AG04450 (cell line): ENCODE measurements around the gene PLEKHJ1. TPM values are rescaled to one million over a fixed set of nuclear protein-coding genes. Genes with fewer than 3 reads are reported as not detected.

ENCODE experiments used
- CTCF ChIA-PET: fragments of 300-600, 350-600 bp; formaldehyde crosslinking; extraction: SDS; loops from one replicate; lab custom pipeline; 2022; ENCODE audit warnings: antibody characterized with exemption, inconsistent platforms; lab: Charles Lee
- POLR2A ChIA-PET: fragments of 350-600 bp; formaldehyde crosslinking; extraction: SDS; loops from one replicate; lab custom pipeline; 2021; ENCODE audit warnings: antibody characterized with exemption, inconsistent platforms; lab: Yijun Ruan, JAX
- DNase-seq: peaks from one replicate; pipeline ENCODE4 v3.0.0-alpha.2; 2011; ENCODE audit warnings: low read depth, low spot score
- H3K27ac ChIP-seq: one replicate; pipeline ENCODE4 v1.5.1; 2012; ENCODE audit warnings: low read depth, low read length, control low read depth
- H3K27me3 ChIP-seq: one replicate; pipeline ENCODE4 v1.6.0; 2012; ENCODE audit warnings: low read length; ENCODE audit not compliant: control insufficient read depth, insufficient read depth
- H3K4me3 ChIP-seq: 2 replicates; pipeline ENCODE4 v1.5.1; 2011; ENCODE audit warnings: mild to moderate bottlenecking, low read depth, low read length, control low read depth
- H3K9me3 ChIP-seq: 2 replicates; pipeline ENCODE4 v1.5.1; 2012; ENCODE audit warnings: low read length; ENCODE audit not compliant: control insufficient read depth, insufficient read depth
- CTCF ChIP-seq: IDR thresholded peaks from 2 replicates; pipeline ENCODE4 v1.5.1; 2011; ENCODE audit warnings: low read depth, low read length, control low read depth, inconsistent platforms
- polyA plus RNA-seq: library from polyadenylated mRNA; depleted of rRNA; stranded (reverse); fragments of >200 nt; gene quantifications from 2 replicates; pipeline ENCODE4 v1.2.3, GENCODE V29; 2011

PLEKHJ1 gene
- polyA plus RNA-seq, 1 experiment, result 38.7 TPM

DNA sequence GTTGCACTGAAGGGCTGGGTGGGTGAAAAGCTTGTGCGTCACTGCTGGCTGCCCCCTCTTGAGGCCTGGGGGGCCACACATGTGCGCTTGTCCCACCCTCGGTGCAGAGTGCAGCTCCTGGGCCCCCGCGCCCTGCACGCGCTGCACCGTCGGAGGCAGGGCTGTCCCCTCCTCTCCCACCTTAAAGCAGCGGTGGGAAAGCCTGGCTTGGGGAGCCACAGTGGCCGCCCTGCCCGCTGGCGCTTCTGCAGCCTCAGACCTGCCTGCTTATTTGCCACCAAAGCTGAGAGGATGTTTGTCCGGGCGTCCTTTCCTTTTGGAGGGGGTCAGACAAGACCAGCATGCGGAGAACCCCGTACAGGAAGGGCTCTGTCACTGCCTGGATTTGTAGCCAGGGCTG is 26.7 kb downstream of the PLEKHJ1 start:
- Histone ChIP-seq H3K4me3 (no peak overlapping the region), H3K9me3 (no peaks in the 10 kb centered on the region; the same call in 1 of the 2 replicates), H3K27me3 (no peaks in the 10 kb centered on the region), H3K27ac (no peak overlapping the region)
- POLR2A ChIA-PET, result no interaction called here
- DNase-seq, result no peak
- no peak for TF ChIP-seq CTCF
- CTCF ChIA-PET, result interaction anchor here (1.5 kb wide), 1 partner anchor 26 kb away, joined by 3 read pairs; the partner anchor contains the start of gene PLEKHJ1

DNA sequence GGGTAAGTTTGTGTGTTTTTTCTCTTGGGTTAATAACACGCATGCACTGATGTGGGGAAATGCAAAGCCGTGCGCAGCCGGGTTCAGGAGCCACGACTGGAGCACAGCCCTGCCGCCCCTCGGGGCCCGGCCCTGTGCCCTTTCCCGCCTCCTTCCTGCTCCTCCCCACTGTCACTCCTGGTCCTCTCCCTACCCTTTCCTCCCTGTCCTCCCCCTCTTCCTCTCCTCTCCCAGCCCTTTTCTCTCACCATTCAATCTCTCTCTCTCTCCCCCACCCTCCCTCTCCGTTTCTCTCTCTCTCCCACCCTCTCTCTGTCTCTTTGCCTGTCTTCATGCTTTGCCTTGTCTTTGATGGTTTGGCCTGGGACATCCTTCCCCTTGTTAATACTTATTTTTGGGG is 27.2 kb downstream of the PLEKHJ1 start:
- Histone ChIP-seq H3K27ac (no peak overlapping the region), H3K9me3 (no peaks in the 10 kb centered on the region; the same call in 1 of the 2 replicates), H3K4me3 (no peak overlapping the region), H3K27me3 (no peaks in the 10 kb centered on the region)
- ChIA-PET POLR2A (interaction anchor here (0.6 kb wide), 2 partner anchors 53 to 765 kb away, joined by 3 read pairs; no protein-coding TSS in a partner anchor), CTCF (interaction anchor here (1.5 kb wide), 1 partner anchor 27 kb away, joined by 3 read pairs; the partner anchor contains the start of gene PLEKHJ1)
- TF ChIP-seq CTCF, result no peak
- no peak for DNase-seq

DNA sequence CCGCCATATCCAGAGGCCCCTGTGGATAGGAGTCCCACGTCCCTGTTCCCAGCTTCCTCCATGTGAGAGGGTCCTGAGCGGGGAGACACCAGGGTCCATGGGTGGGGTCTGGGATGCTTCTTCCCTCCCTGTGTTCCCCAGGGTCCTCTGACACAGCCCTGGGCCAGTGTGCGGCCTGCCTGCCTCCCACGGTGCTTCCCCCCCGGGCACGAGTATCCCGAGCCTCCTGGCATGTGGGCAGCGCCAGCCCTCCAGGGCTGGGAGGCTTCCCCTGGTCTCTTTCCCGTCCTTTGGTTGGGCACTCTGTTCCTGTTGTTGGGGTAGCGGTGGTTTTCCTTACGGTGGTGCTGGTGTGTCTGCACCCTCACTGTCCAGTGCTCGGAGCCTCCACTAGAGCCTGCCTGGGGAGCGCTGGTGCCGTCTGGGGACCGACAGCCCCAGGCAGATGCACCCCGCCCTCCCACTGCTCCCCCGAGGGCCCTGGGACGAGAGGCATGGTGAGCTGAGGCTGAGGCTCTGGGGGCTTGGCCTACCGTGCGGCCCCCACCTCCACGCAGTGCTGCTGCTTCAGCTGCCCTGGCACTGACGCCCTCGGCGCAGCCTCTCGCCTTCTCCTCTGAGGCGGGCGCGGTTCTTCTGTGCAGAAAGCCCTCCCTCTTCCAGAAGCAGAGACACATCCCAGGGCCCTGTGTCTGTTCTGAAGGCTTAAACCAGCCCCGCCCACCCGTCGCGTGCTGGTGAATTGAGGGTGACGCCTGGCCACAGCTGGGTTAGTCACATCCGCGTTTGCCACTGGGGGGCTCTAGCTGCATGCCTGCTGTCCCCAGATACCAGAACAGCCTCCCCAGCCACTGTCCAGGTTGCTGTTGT is 27.9 kb downstream of the PLEKHJ1 start:
- peak; percentile 19; the same call in 1 of the 2 replicates for TF ChIP-seq CTCF
- ChIA-PET POLR2A (interaction anchor here (0.6 kb wide), 2 partner anchors 52 to 765 kb away, joined by 3 read pairs; no protein-coding TSS in a partner anchor), CTCF (interaction anchor here (1.5 kb wide), 1 partner anchor 28 kb away, joined by 3 read pairs; the partner anchor contains the start of gene PLEKHJ1)
- Histone ChIP-seq H3K27ac (no peak overlapping the region), H3K9me3 (no peaks in the 10 kb centered on the region), H3K27me3 (no peaks in the 10 kb centered on the region), H3K4me3 (no peak overlapping the region)
- no peak for DNase-seq

DNA sequence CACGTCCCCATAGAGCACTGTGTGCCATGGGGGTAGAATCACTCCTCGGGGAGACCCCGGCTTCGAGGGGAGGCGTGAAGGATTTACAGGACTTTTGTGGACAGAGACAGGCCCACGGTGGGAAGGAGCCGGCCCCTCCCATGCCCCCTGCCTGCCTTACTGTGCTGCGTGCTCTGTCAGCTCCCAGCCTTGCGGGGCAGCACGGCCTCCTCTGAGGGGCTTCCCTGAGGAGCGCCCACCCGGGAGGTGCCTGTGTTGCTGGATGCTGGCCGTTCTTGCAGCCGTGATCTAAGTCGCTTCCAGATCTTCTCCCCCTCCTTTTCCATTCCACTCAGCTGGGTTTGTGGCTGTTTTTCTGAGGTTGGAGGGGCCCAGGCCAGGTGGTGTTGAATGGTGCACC is 29.1 kb downstream of the PLEKHJ1 start:
- TF ChIP-seq CTCF, result no peak
- H3K9me3 ChIP-seq, result no peaks in the 10 kb centered on the region; the same call in 1 of the 2 replicates
- no peaks in the 10 kb centered on the region for H3K27me3 ChIP-seq
- no peak for DNase-seq
- H3K4me3 ChIP-seq, result no peak overlapping the region
- ChIA-PET CTCF (interaction anchor here (1.0 kb wide), 1 partner anchor 51 kb away, joined by 4 read pairs; no protein-coding TSS in a partner anchor), POLR2A (no interaction called here)
- no peak overlapping the region for H3K27ac ChIP-seq

DNA sequence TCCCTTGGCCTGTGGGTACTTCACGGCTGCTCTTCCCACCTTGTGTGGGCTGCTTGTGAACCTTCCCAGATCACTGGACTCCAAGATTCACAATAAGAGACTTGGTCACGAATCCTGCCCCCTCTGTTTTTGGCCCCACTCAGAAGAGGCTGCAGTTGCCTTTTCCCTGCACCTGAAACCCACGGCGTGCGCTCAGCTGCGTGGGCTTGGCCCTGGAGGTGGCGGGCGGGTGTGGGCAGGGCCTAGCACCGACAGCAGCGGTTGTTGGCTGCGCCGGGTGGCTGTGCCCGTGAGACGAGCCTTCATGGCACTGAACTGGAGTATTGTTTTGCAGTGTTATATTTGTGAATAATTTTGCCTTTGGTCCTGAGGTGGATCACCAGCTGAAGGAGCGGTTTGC is 33.8 kb downstream of the PLEKHJ1 start:
- H3K27me3 ChIP-seq, result no peaks in the 10 kb centered on the region
- H3K9me3 ChIP-seq, result peaks cover 11% of the 10 kb centered on the region; the same call in 1 of the 2 replicates
- H3K4me3 ChIP-seq, result no peak overlapping the region
- H3K27ac ChIP-seq, result no peak overlapping the region
- CTCF ChIA-PET, result no interaction called here
- POLR2A ChIA-PET, result no interaction called here
- DNase-seq, result no peak
- no peak for TF ChIP-seq CTCF
